Measurements from ENCODE around the gene ANKRD37. TPM values are rescaled to one million over a fixed set of nuclear protein-coding genes. Genes with fewer than 3 reads are reported as not detected.

Gene ANKRD37
- total and polyA plus RNA-seq, 4 donors, result 18.9 to 40.5 (median 30.4) TPM

GRCh38 chr4:185445209-185445608, 48.6 kb downstream of the ANKRD37 start:
- no peaks in the 10 kb centered on the region for H3K36me3 ChIP-seq (ENCODE audit: control insufficient read depth in 1 of 2, insufficient read depth in 2 of 2, low read length in 1 of 2)
- H3K27ac ChIP-seq (ENCODE audit: low read depth in 1 of 2, low read length in 2 of 2), result no peak overlapping the region
- DNase-seq, result no peak
- no peak overlapping the region for H3K4me3 ChIP-seq (ENCODE audit: low read length in 2 of 2)
- 94% methylated on average over 2 of the region's 2 CpGs for WGBS, 2 donors
- H3K9me3 ChIP-seq (ENCODE audit: control insufficient read depth, low read length), result no peaks in the 10 kb centered on the region
- no peak for ATAC-seq (ENCODE audit: low FRiP score)
- intact Hi-C loops (cut with DNase I), result no loop called here
- H3K4me1 ChIP-seq (ENCODE audit: control insufficient read depth in 1 of 2, insufficient read depth in 2 of 2, low read length in 2 of 2), result no peaks in the 10 kb centered on the region
- no peaks in the 10 kb centered on the region for H3K27me3 ChIP-seq (ENCODE audit: control insufficient read depth in 1 of 2, insufficient read depth in 2 of 2, low read length in 1 of 2)

Other genes starting within 250 kb of the ANKRD37 start
- gene CFAP97, start 192.8 kb upstream of the ANKRD37 start, total RNA-seq, result 10 to 100 TPM; 49.8 to 58.4 TPM
- gene CFAP97, start 192.8 kb upstream of the ANKRD37 start, polyA plus RNA-seq, result 10 to 100 TPM; 16.6 to 24.0 TPM
- gene SNX25, start 187.2 kb upstream of the ANKRD37 start, total RNA-seq, result 10 to 100 TPM; 36.2 to 44.7 TPM
- gene SNX25, start 187.2 kb upstream of the ANKRD37 start, polyA plus RNA-seq, result 10 to 100 TPM in 1 of 2 donors, 1 to 10 TPM in 1; 8.6 to 12.7 TPM
- 1 to 10 TPM; 1.8 to 2.8 TPM for gene LRP2BP, start 917 bp upstream of the ANKRD37 start, total RNA-seq
- 1 to 10 TPM; 1.1 to 3.4 TPM for gene LRP2BP, start 917 bp upstream of the ANKRD37 start, polyA plus RNA-seq
- gene UFSP2, start 29.1 kb downstream of the ANKRD37 start, total RNA-seq, result 10 to 100 TPM; 29.5 to 36.1 TPM
- 10 to 100 TPM; 41.3 to 46.5 TPM for gene UFSP2, start 29.1 kb downstream of the ANKRD37 start, polyA plus RNA-seq
- gene CCDC110, start 74.9 kb downstream of the ANKRD37 start, total RNA-seq, result 1 to 10 TPM; 3.0 to 3.8 TPM
- gene CCDC110, start 74.9 kb downstream of the ANKRD37 start, polyA plus RNA-seq, result 1 to 10 TPM; 1.5 to 5.3 TPM
- 100 to 1,000 TPM; 411 to 805 TPM for gene PDLIM3, start 138.7 kb downstream of the ANKRD37 start, total RNA-seq
- 100 to 1,000 TPM; 299 to 481 TPM for gene PDLIM3, start 138.7 kb downstream of the ANKRD37 start, polyA plus RNA-seq